ENCODE results near the gene CDC5L.

GRCh38 chr6:44457596-44457995 is 70.1 kb downstream of the CDC5L start:
- TF ChIP-seq CTCF (IDR thresholded peaks at IDR 0.05) = no peak
- TF ChIP-seq POLR2A (IDR thresholded peaks at IDR 0.05) = no peak
